IPS DF 6.9 (cell line): ENCODE measurements around the gene TECPR2.
A peak's percentile ranks its signal among the peaks of the same experiment; 100 is the strongest.

ENCODE experiments used
- DNase-seq: peaks from one replicate; pipeline ENCODE4 v3.0.0-alpha.2; 2013; ENCODE audit warnings: low read depth, low spot score
- H3K27ac ChIP-seq: one replicate; pipeline ENCODE4 v1.5.1; 2013; ENCODE audit warnings: low read length, control low read depth
- H3K27me3 ChIP-seq: 2 replicates; pipeline ENCODE4 v1.6.1; 2013; ENCODE audit warnings: mild to moderate bottlenecking, low read length; ENCODE audit not compliant: control insufficient read depth, insufficient read depth
- H3K36me3 ChIP-seq: 2 replicates; pipeline ENCODE4 v1.6.1; 2013; ENCODE audit warnings: low read length; ENCODE audit not compliant: control insufficient read depth, insufficient read depth
- H3K4me1 ChIP-seq: 2 replicates; pipeline ENCODE4 v1.6.1; 2013; ENCODE audit warnings: low read length; ENCODE audit not compliant: control insufficient read depth, insufficient read depth
- H3K4me3 ChIP-seq: 2 replicates; pipeline ENCODE4 v1.5.1; 2013; ENCODE audit warnings: mild to moderate bottlenecking, low read length
- H3K9me3 ChIP-seq: 2 replicates; pipeline ENCODE4 v1.6.1; 2013; ENCODE audit warnings: low read length, inconsistent platforms; ENCODE audit not compliant: control insufficient read depth, insufficient read depth
- WGBS: extraction: QIAGEN DNeasy Blood & Tissue Kit; methylation state at CpG from one replicate; pipeline ENCODE4 v1.1.7; 2013; ENCODE audit warnings: mixed read lengths, missing lambda C conversion rate; ENCODE audit not compliant: insufficient read length, insufficient coverage; 5-methylcytosine and 5-hydroxymethylcytosine counted together

The TECPR2 gene

GRCh38 chr14:102421411-102422057 lies 58.8 kb downstream of the TECPR2 start:
- H3K36me3 ChIP-seq: 0 out of 2 replicates have a peak, but pooled peaks cover 2% of the 10 kb centered on the region

GRCh38 chr14:102424520-102424919 lies 61.8 kb downstream of the TECPR2 start:
- no peaks in the 10 kb centered on the region for H3K9me3 ChIP-seq
- 0 out of 2 replicates have a peak, but pooled peaks cover 5% of the 10 kb centered on the region for H3K36me3 ChIP-seq
- no peak overlapping the region for H3K27ac ChIP-seq
- H3K4me3 ChIP-seq: no peak overlapping the region
- no peaks in the 10 kb centered on the region for H3K27me3 ChIP-seq
- no peak for DNase-seq
- no CpG with 5 or more reads among the region's 4 CpGs for WGBS
- H3K4me1 ChIP-seq: no peaks in the 10 kb centered on the region

More at GRCh38 chr14:102421411-102422057, 58.8 kb downstream of the TECPR2 start:
- Histone ChIP-seq H3K4me3 (no peak overlapping the region), H3K9me3 (no peaks in the 10 kb centered on the region), H3K27ac (no peak overlapping the region), H3K4me1 (no peaks in the 10 kb centered on the region), H3K27me3 (no peaks in the 10 kb centered on the region)
- WGBS: no CpG with 5 or more reads among the region's 10 CpGs
- DNase-seq: no peak

- no peaks in the 10 kb centered on the region for H3K27me3 ChIP-seq
- H3K4me3 ChIP-seq: no peak overlapping the region
- no CpG with 5 or more reads among the region's 10 CpGs for WGBS
- H3K27ac ChIP-seq: no peak overlapping the region
- 0 out of 2 replicates have a peak, but pooled peaks cover 5% of the 10 kb centered on the region for H3K36me3 ChIP-seq
- H3K9me3 ChIP-seq: no peaks in the 10 kb centered on the region
- no peaks in the 10 kb centered on the region for H3K4me1 ChIP-seq
- DNase-seq: no peak
These were observed 62.2 kb downstream of the TECPR2 start for GRCh38 chr14:102424923-102425322.

GRCh38 chr14:102426796-102427195 lies 64.1 kb downstream of the TECPR2 start:
- Histone ChIP-seq H3K27ac (no peak overlapping the region), H3K4me1 (no peaks in the 10 kb centered on the region), H3K4me3 (no peak overlapping the region), H3K9me3 (no peaks in the 10 kb centered on the region), H3K27me3 (no peaks in the 10 kb centered on the region), H3K36me3 (peaks cover 2% of the 10 kb centered on the region; the same call in 1 of the 2 replicates)
- WGBS: no CpG with 5 or more reads among the region's 6 CpGs
- no peak for DNase-seq

GRCh38 chr14:102427642-102428041 lies 64.9 kb downstream of the TECPR2 start:
- Histone ChIP-seq H3K27me3 (no peaks in the 10 kb centered on the region), H3K9me3 (no peaks in the 10 kb centered on the region), H3K36me3 (peaks cover 2% of the 10 kb centered on the region; the same call in 1 of the 2 replicates), H3K4me1 (no peaks in the 10 kb centered on the region), H3K4me3 (no peak overlapping the region), H3K27ac (no peak overlapping the region)
- no peak for DNase-seq
- WGBS: no CpG with 5 or more reads among the region's 12 CpGs

GRCh38 chr14:102430212-102430908 lies 67.6 kb downstream of the TECPR2 start:
- Histone ChIP-seq H3K27ac (no peak overlapping the region), H3K9me3 (no peaks in the 10 kb centered on the region), H3K36me3 (peaks cover 8% of the 10 kb centered on the region; the same call in 1 of the 2 replicates), H3K27me3 (no peaks in the 10 kb centered on the region), H3K4me3 (no peak overlapping the region), H3K4me1 (no peaks in the 10 kb centered on the region)
- DNase-seq: no peak
- WGBS: no CpG with 5 or more reads among the region's 8 CpGs

GRCh38 chr14:102431751-102432150 lies 69.0 kb downstream of the TECPR2 start:
- H3K4me3 ChIP-seq: no peak overlapping the region
- no peaks in the 10 kb centered on the region for H3K27me3 ChIP-seq
- no peak for DNase-seq
- no peak overlapping the region for H3K27ac ChIP-seq
- H3K36me3 ChIP-seq: peaks cover 11% of the 10 kb centered on the region; the same call in 1 of the 2 replicates
- H3K9me3 ChIP-seq: no peaks in the 10 kb centered on the region
- H3K4me1 ChIP-seq: no peaks in the 10 kb centered on the region
- no CpG with 5 or more reads among the region's 12 CpGs for WGBS

GRCh38 chr14:102434647-102435175 lies 72.0 kb downstream of the TECPR2 start:
- Histone ChIP-seq H3K4me1 (no peaks in the 10 kb centered on the region), H3K36me3 (peaks cover 8% of the 10 kb centered on the region; the same call in 1 of the 2 replicates), H3K4me3 (no peak overlapping the region), H3K27ac (no peak overlapping the region), H3K9me3 (no peaks in the 10 kb centered on the region), H3K27me3 (no peaks in the 10 kb centered on the region)
- WGBS: no CpG with 5 or more reads among the region's 11 CpGs
- no peak for DNase-seq

- no CpG with 5 or more reads among the region's 31 CpGs for WGBS
- peak; percentile 80 for DNase-seq
- no peaks in the 10 kb centered on the region for H3K27me3 ChIP-seq
- H3K9me3 ChIP-seq: no peaks in the 10 kb centered on the region
- no peak overlapping the region for H3K27ac ChIP-seq
- H3K4me3 ChIP-seq: no peak overlapping the region
- H3K4me1 ChIP-seq: no peaks in the 10 kb centered on the region
- peaks cover 15% of the 10 kb centered on the region; the same call in 1 of the 2 replicates for H3K36me3 ChIP-seq
These were observed 75.5 kb downstream of the TECPR2 start for GRCh38 chr14:102437997-102438915.

GRCh38 chr14:102439556-102439955 lies 76.8 kb downstream of the TECPR2 start:
- no peaks in the 10 kb centered on the region for H3K4me1 ChIP-seq
- H3K27ac ChIP-seq: no peak overlapping the region
- DNase-seq: no peak
- H3K4me3 ChIP-seq: no peak overlapping the region
- no peaks in the 10 kb centered on the region for H3K27me3 ChIP-seq
- peaks cover 19% of the 10 kb centered on the region; the same call in 1 of the 2 replicates for H3K36me3 ChIP-seq
- no CpG with 5 or more reads among the region's 8 CpGs for WGBS
- H3K9me3 ChIP-seq: no peaks in the 10 kb centered on the region
